CD4-positive, alpha-beta T cell treated with Interleukin-21 for 1 hour (primary cell): Measurements from ENCODE around the gene TYW5.

Experiments used
- DNase-seq: peaks from one replicate; pipeline ENCODE4 v3.0.0-alpha.2; 2020

The TYW5 gene

GRCh38 chr2:199955339-199956061 is at the start of gene TYW5, which contains the start of gene MAIP1:
TYW5 (minus strand) TSS chr2:199955491; CDS start chr2:199955470, 21 bp downstream.
MAIP1 (plus strand) TSS chr2:199955582; CDS start chr2:199955799, 217 bp downstream.
- DNase-seq: peak; percentile 79

DNA sequence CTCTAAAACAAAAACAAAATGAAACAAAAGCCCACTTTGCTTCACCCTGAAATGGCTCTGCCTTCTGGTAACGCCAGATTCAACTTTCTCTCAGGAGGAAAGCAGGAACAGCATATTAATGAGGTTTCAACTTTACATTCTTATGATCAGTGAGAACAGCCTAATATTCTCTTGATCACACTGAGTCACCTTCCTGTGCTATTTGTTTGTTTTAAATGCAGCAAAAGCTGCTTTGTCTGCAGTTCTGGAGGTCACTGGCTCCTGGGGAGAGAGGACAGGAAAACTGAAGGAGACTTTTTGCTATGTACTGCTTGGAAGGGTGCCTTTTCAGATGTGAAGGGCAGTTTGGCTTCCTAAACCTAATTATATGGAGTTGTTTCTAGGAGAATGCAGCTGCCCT is 48.2 kb upstream of the TYW5 start:
- DNase-seq: no peak

GRCh38 chr2:200000444-200001163 is 45.3 kb upstream of the TYW5 start:
- no peak for DNase-seq

GRCh38 chr2:199999166-199999565 is 43.9 kb upstream of the TYW5 start:
- DNase-seq: no peak

- DNase-seq: no peak
Measured at GRCh38 chr2:199997296-199997695, 42.0 kb upstream of the TYW5 start.

GRCh38 chr2:199994896-199995295 is 39.6 kb upstream of the TYW5 start:
- no peak for DNase-seq

- no peak for DNase-seq
Measured at GRCh38 chr2:199994371-199994770, 39.1 kb upstream of the TYW5 start.

DNA sequence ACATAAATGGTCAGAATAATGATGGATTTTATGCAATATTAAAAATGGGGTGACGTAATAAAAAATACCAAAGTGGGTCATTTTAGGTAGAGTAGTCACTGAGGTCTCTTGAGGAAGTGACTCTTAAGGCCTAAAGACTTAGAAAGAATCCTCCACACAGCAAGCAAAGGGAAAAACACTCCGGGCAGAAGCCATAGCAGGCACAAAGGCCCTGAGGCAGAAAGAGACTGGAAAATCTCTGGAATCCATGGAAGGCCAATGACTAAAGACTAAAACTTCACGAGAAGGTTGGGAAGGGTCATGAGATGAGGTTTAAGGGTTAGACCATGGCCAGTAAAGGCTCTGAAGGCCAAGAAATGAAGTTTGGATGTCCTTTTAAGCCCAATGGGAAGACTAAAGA is 37.0 kb upstream of the TYW5 start:
- DNase-seq: no peak

DNA sequence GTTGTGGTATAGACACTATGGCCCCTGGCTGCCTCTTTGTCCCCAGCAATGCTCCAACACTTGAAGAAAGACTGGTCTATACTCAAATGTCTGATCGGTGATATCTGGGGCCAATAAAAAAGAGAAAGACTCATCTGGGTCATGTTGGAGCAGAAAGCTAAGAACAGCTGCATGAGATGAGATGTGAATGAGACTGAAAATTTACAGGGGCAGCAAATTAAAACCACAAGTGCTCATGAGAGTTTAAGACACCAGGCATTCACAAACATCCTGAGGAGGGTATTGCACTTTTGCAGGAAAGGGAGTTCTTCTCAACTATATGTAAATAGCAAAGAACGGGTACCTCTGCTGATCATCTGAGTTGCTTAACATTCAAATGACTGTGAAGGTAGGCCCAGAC is 36.4 kb upstream of the TYW5 start:
- DNase-seq: no peak

- no peak for DNase-seq
Measured at GRCh38 chr2:199989822-199990221, 34.5 kb upstream of the TYW5 start.

DNA sequence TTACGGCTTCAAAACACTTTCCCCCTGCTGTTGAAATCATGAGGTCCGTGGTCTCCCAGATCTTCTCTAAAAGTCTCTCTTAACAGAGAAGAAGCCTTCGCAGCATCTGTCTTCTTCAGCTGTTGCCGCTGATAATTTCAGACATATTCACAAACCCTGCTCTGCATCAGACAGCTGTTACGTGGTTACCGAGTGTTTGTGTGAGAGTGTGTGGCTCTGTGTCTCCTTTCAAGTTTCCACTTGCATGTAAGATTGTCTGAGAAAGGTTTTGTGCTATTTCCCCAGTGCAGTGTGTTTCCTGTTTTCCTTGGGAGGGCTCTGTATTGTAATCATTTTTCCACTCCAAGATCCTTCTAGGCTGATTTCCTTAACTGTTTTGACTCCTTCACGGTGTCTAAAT is 32.9 kb upstream of the TYW5 start:
- no peak for DNase-seq

DNA sequence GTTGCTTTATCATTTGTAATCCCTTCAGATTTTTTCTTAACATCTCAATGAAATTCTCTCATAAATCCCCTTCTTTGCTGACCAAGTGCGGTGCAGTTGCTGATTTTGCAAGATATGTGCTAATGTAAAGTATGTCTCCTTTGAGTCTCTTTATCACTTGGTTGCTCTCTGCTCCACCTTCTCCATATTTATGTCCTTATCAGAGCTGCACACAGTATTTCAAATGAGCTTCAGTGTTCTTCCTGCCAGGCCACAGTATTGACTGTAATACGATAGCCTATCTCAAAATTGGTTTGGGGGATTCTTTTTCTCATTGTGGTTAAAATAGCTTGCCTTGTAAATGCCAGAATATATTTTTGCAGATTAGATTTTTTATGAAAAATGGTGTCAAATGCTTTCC is 32.3 kb upstream of the TYW5 start:
- no peak for DNase-seq

DNA sequence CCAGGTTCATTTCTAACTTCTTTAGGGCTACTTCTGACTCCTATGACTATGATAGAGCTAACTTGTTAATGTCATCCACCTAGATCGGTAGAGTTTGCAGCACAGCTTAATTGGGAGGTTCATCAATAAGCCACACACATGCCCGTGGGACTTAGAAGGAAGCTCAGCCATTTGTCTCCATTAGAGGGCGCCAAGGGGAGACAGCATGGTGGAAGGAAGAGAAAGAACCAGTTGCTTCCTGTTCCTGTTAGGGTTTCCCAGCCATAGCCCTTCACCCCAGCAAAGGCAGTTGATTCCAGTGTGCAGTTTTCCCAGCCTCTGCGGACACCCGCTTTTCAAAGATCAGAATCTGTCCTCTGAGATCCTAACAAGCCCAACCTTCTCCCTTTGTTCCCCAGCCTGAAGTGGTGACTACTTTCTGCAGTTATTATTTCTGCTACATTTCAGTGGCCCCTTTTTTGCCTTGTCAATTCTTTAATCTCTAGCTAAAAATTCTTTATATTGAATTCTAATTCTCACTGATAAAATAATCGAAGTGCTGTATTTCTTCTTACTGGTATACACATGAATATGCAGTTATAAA is 30.4 kb upstream of the TYW5 start:
- peak; percentile 64 for DNase-seq

DNA sequence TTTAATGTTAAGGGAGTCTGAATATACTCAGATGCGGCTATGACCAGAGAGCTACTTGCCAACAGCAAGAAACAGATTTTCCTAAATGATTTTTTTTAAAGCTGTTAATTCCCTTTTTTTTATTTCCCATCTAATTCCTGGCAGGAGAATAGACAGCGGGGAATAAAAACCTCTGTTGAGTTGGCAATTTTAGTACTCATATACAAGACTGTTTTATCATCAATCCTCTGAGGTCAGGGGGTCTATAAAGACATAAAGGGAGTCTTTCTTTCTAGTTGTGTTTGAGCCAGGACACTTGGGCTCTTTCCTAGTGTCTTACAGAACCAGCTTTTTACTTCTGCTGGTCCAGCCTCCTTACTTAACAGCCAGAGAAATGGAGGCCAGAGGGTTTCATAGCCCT is 29.5 kb upstream of the TYW5 start:
- no peak for DNase-seq

DNA sequence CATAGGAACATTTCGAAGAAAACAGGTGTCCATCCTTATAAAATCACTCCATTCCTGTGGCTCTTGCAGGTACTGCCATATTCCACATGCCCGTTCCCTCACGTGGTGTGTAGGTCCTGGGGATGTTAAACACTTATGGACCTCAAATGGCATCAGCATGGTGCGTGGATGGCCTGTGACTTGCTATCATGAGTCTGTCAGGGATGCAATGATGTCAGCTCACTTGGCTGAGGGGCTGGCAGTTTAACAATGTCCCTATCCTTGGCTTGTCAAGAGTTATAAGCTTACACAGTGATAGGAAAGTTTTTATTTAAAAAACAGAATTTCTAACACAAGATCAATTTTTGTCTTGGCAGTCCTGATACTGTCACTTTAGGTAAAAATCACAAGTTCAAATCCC is 28.9 kb upstream of the TYW5 start:
- no peak for DNase-seq

GRCh38 chr2:199983534-199983933 is 28.2 kb upstream of the TYW5 start:
- no peak for DNase-seq

GRCh38 chr2:199982126-199982843 is 27.0 kb upstream of the TYW5 start:
- DNase-seq: no peak

- peak; percentile 77 for DNase-seq
Measured at GRCh38 chr2:199979832-199980628, 24.7 kb upstream of the TYW5 start.

- no peak for DNase-seq
Measured at GRCh38 chr2:199979398-199979797, 24.1 kb upstream of the TYW5 start.

- DNase-seq: no peak
Measured at GRCh38 chr2:199977984-199978415, 22.7 kb upstream of the TYW5 start.

DNA sequence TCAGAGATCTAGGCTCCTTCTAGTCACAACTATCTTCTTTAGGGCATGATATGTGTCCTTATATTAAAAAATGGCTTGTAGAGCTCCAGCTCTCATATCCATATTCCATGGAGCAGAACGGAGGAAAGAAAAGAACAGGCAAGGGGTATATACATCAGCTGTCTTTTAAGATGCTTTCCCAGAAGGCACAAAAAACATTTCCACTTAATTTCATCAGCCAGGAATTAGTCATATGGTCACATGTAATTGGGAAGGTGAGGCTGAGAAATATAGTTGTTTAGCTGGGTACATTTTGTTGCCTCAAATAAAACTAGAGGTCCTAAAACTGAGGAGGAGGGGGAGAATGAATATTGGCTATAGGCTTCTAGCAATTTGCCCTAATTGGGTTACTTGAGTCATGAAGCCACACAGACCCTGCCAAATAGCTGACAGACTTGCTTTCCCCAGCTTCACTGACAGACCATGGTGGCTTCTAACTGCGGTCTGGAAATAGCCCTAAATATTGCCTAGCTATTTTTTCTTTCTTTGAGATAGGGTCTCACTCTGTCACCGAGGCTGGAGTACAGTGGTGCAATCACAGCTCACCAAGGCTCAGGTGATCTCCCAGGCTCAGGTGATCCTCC is 20.1 kb upstream of the TYW5 start:
- DNase-seq: no peak

DNA sequence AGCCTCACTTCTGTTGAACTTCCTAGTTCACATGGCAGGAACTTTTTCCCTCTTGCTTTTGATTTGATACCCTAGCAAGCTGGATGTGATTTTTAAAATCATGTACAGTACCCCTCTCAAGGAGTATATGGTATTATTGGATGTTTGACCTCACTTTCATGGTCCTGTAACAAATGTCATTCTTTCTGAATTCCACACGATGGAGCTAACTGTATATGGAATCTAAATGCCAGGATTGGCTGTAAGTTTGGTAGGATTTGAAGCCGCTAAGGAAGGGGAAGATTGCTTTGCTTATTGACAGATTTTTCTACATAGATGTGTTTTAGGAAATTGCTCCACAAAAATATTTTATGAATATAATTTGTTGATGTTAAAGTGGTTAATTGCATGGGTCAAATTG is 18.4 kb upstream of the TYW5 start:
- no peak for DNase-seq
